Mucosa of descending colon (tissue), 3 donors: ENCODE measurements around the gene CYP2C18. TPM values are rescaled to one million over a fixed set of nuclear protein-coding genes. Genes with fewer than 3 reads are reported as not detected.
"Not testable (repeated sequence)": the region's sequence is repeated elsewhere in the genome, so short reads cannot be mapped to it uniquely, and the experiment has no call there.

ENCODE experiments used
- ATAC-seq: fragments of 200-7000 bp; cut with Tn5 transposase; one replicate; pipeline ENCODE4 v1.9.1; 2020; ENCODE audit warnings: mild to moderate bottlenecking, moderate library complexity
- DNase-seq, 3 donors: peaks; one replicate each; pipeline ENCODE4 v3.0.0-alpha.2; 2020
- H3K36me3 ChIP-seq: fragments of 200-600 bp; one replicate; pipeline ENCODE4 v1.8.0; 2021; ENCODE audit warnings: low read depth, mild to moderate bottlenecking
- H3K4me1 ChIP-seq: fragments of 200-600 bp; one replicate; pipeline ENCODE4 v1.8.0; 2021; ENCODE audit warnings: low read depth, mild to moderate bottlenecking
- H3K4me3 ChIP-seq: fragments of 200-600 bp; one replicate; pipeline ENCODE4 v1.8.0; 2021; ENCODE audit warnings: mild to moderate bottlenecking
- H3K9me3 ChIP-seq: fragments of 200-600 bp; one replicate; pipeline ENCODE4 v1.8.0; 2021; ENCODE audit warnings: mild to moderate bottlenecking
- intact Hi-C, 2 donors: fragments of 100-400 bp; cut with DNase I in 1 of 2; cut with micrococcal nuclease in 1 of 2; formaldehyde crosslinking; loops; one replicate each; pipeline versions ENCODE4 v1.11.0 to v1.11.1; 2022; cut with DNase I, micrococcal nuclease
- total RNA-seq, 3 donors: library from RNA; stranded (reverse); fragmentation: NEBNext Ultra II Directional in 2 of 3; extraction: Animal tissue kit (Norgen Biotek cat#: 25700) in 2 of 3; gene quantifications; one replicate each; pipeline versions ENCODE4 v1.2.1 to v1.2.4, GENCODE V29; 2021 to 2023
- TF ChIP-seq, protein P1 (sequence below): fragments of 200-600 bp; IDR thresholded peaks from one replicate; pipeline ENCODE4 v1.8.0; 2022; ENCODE audit warnings: antibody characterized with exemption, mild to moderate bottlenecking
- donor health status: DM: no; HTN: no; CAD: no; lungs with moderate emphysema.
- donor health status: DM: no; HTN: no; CAD: no.
- donor health status: DM: no; HTN: yes; CAD: no.

CYP2C18 gene
- total RNA-seq, 3 donors from 2014 or later, result 5.2 to 15.0 (median 6.5) TPM

DNA sequence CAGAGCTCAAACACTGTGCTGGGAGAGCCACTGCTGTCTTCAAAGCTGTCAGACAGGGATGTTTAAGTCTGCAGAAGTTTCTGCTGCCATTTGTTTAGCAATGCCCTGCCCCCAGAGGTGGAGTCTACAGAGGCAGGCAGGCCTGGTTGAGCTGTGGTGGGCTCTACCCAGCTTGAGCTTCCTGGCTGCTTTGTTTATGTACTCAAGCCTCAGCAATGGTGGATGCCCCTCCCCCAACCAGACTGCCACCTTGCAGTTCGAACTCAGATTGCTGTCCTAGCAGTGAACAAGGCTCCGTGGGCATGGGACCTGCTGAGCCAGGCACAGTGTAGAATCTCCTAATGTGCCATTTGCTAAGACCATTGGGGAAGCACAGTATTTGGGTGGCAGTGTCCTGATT lies 74.4 kb downstream of the CYP2C18 start:
- H3K4me3 ChIP-seq, result no peak overlapping the region
- TF ChIP-seq, protein P1, sequence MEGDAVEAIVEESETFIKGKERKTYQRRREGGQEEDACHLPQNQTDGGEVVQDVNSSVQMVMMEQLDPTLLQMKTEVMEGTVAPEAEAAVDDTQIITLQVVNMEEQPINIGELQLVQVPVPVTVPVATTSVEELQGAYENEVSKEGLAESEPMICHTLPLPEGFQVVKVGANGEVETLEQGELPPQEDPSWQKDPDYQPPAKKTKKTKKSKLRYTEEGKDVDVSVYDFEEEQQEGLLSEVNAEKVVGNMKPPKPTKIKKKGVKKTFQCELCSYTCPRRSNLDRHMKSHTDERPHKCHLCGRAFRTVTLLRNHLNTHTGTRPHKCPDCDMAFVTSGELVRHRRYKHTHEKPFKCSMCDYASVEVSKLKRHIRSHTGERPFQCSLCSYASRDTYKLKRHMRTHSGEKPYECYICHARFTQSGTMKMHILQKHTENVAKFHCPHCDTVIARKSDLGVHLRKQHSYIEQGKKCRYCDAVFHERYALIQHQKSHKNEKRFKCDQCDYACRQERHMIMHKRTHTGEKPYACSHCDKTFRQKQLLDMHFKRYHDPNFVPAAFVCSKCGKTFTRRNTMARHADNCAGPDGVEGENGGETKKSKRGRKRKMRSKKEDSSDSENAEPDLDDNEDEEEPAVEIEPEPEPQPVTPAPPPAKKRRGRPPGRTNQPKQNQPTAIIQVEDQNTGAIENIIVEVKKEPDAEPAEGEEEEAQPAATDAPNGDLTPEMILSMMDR, result no peak
- ATAC-seq, result no peak

DNA sequence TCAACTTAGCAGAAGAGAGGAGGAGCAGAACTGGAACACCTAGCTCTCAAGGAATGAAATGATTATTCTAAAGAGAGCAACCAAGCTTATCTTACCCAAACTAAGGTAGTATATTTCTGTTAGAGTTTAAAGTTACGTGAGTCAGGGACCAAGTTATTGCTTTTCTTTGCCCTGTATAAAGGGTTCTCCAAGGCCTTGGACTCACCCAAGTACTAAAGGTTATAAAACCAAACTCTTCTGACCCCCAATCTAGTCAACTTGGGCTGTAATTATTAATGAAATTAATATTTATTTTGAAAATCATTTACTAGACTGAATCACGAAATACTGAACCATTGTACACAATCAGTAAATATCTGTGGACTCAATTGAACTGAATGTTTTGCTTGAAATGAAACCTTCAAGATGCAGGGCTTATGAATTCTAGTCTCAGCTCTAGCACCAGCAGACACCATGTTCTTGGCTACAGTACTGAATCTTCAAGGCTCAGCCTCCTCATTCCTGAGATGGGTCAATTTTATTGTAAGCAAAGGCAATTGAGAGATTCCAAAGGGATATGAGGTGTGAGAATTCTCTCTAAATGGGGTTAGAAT lies 77.2 kb downstream of the CYP2C18 start:
- no peak for DNase-seq
- no peak overlapping the region for H3K4me3 ChIP-seq
- H3K4me1 ChIP-seq, result no peaks in the 10 kb centered on the region
- no peaks in the 10 kb centered on the region for H3K9me3 ChIP-seq
- no peak for ATAC-seq
- intact Hi-C loops, result no loop called here
- TF ChIP-seq, protein P1, result no peak
- no peaks in the 10 kb centered on the region for H3K36me3 ChIP-seq

More for the DNA sequence above, 74.4 kb downstream of the CYP2C18 start:
- intact Hi-C loops, result no loop called here
- no peak for DNase-seq
- Histone ChIP-seq H3K4me1 (no peaks in the 10 kb centered on the region), H3K36me3 (no peaks in the 10 kb centered on the region), H3K9me3 (no peaks in the 10 kb centered on the region)

DNA sequence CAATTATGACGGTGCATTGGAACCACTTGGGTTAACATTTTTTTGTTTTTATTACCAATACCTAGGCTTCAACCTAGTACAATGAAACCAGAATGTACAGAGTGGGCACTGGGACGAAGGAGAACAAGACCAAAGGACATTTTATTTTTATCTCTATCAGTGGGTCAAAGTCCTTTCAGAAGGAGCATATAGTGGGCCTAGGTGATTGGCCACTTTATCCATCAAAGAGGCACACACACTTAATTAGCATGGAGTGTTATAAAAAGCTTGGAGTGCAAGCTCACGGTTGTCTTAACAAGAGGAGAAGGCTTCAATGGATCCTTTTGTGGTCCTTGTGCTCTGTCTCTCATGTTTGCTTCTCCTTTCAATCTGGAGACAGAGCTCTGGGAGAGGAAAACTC lies 78.9 kb downstream of the CYP2C18 start, which contains the start of gene CYP2C19:
TSS of gene CYP2C19 (plus strand) at position 289 of the 400 bp plus-strand sequence. CDS start at position 314, 25 bp downstream.
- no peak within 1 kb of the TSS for H3K4me3 ChIP-seq
- no peaks in the 10 kb centered on the region for H3K9me3 ChIP-seq
- H3K4me1 ChIP-seq, result no peaks in the 10 kb centered on the region
- intact Hi-C loops, result no loop called here
- TF ChIP-seq, protein P1, result no peak
- DNase-seq (no peak), ATAC-seq (peak; percentile 9)
- H3K36me3 ChIP-seq, result no peaks in the 10 kb centered on the region

DNA sequence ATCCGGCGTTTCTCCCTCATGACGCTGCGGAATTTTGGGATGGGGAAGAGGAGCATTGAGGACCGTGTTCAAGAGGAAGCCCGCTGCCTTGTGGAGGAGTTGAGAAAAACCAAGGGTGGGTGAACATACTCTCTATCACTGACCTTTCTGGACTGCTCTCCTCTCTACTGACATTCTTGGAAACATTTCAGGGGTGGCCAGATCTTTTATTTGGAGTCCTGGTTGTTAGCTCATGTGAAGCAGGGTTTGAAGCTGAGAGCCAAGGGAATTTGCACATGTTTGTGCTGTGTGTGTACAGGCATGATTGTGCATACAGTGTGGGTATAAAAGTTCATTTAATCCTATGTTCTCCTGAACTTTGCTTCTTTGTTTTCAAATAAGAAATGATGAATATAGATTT lies 91.9 kb downstream of the CYP2C18 start:
- ATAC-seq, intact Hi-C loops, H3K4me1 ChIP-seq, DNase-seq, H3K36me3 ChIP-seq, H3K9me3 ChIP-seq, H3K4me3 ChIP-seq: not testable (repeated sequence)

DNA sequence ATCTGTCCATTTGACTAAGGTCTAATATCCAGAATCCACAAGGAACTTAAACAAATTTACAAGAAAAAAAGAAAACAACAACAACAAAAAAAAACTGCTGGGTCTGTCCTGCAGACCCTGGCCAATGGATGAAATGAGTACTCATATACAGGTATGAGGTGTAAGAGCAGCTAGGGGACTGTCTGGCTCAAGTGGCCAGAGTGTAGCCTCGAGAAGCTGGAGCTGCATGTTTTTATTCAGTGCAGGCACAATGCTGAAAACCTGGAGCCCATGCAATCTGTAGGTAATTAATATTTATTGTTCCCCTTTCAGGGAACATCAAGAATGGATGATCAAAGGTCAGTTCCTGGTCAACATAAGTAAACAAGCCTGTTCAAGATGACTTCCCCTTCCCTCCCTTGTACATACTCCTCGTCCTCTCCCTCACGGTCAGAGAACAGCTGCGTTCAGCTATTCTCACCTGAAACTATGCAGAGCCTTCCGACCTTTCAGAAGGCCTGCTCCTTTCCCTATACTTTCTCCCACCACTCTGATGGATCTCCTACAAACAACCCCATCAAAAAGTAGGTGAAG lies 94.4 kb downstream of the CYP2C18 start:
- ATAC-seq, result peak; percentile 36
- DNase-seq, result no peak
- Histone ChIP-seq H3K36me3 (no peaks in the 10 kb centered on the region), H3K4me1 (no peaks in the 10 kb centered on the region), H3K4me3 (no peak overlapping the region), H3K9me3 (no peaks in the 10 kb centered on the region)
- intact Hi-C loops, result no loop called here
- TF ChIP-seq, protein P1, result no peak

DNA sequence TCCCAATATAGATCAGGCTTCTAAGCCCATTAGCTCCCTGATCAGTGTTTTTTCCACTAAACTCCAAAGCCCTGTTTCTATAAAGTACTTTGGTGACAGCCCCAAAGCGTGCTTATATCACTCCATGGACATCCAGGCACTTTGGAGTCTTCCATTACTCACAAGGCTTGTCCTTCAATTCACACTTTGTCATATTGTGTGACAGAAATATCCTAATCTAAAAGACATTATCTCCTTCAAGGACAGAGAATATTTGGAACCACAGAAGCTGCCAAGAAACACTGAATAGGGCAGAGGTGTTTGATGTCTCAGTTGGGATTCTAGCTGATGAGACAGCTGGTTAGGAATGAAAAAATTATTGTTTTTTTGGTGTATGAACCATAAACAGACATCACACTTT lies 97.3 kb downstream of the CYP2C18 start:
- Histone ChIP-seq H3K36me3 (no peaks in the 10 kb centered on the region), H3K9me3 (no peaks in the 10 kb centered on the region), H3K4me1 (no peaks in the 10 kb centered on the region), H3K4me3 (no peak overlapping the region)
- DNase-seq (no peak), ATAC-seq (no peak)
- intact Hi-C loops, result no loop called here
- TF ChIP-seq, protein P1, result no peak
